Stimulated activated CD4-positive, alpha-beta T cell treated with anti-CD3 and anti-CD28 coated beads, Interleukin-12 subunit alpha, Interleukin-12 subunit beta, amount 100 ng/mL, for 48 hours (primary cell): Measurements from ENCODE around the gene NCAN.
"Not testable (repeated sequence)": the region's sequence is repeated elsewhere in the genome, so short reads cannot be mapped to it uniquely, and the experiment has no call there.

Source experiments
- DNase-seq, 3 donors: peaks; one replicate each; pipeline ENCODE4 v3.0.0-alpha.2; 2020; ENCODE audit warnings: low read depth in 2 of 3, low spot score in 1 of 3

NCAN gene

GRCh38 chr19:19192910-19193423, 18.8 kb upstream of the NCAN start:
- DNase-seq = no peak

DNA sequence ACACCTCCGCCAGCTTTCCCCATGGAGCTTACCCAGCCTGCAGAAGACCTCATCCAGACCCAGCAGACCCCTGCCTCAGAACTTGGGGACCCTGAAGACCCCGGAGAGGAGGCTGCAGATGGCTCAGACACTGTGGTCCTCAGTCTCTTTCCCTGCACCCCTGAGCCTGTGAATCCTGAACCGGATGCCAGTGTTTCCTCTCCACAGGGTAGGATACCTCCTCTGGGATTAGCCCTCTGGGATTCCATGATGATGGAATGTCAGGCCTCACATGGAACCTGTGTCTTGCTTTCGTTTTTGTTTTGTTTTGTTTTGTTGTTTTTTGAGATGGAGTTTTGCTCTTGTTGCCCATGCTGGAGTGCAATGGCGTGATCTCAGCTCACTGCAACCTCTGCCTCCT, 17.8 kb upstream of the NCAN start:
- DNase-seq = no peak

- DNase-seq = no peak
Observed at GRCh38 chr19:19201697-19202630, 9.8 kb upstream of the NCAN start.

DNA sequence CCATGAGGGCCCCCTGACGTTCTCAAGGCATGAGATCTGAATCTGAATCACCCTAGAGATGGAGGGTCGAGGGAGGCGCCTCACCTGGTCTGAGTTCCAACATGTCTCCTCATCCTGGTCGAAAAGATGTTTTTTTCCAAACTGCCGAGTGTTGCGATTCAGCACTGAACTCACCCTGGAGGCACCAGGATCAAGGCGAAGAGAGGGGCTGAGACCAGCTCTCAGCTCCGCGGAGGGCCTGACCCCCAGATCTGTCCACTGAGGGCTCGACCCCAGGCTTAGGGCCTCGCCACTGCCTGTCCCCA, 9.1 kb upstream of the NCAN start:
- DNase-seq = no peak

DNA sequence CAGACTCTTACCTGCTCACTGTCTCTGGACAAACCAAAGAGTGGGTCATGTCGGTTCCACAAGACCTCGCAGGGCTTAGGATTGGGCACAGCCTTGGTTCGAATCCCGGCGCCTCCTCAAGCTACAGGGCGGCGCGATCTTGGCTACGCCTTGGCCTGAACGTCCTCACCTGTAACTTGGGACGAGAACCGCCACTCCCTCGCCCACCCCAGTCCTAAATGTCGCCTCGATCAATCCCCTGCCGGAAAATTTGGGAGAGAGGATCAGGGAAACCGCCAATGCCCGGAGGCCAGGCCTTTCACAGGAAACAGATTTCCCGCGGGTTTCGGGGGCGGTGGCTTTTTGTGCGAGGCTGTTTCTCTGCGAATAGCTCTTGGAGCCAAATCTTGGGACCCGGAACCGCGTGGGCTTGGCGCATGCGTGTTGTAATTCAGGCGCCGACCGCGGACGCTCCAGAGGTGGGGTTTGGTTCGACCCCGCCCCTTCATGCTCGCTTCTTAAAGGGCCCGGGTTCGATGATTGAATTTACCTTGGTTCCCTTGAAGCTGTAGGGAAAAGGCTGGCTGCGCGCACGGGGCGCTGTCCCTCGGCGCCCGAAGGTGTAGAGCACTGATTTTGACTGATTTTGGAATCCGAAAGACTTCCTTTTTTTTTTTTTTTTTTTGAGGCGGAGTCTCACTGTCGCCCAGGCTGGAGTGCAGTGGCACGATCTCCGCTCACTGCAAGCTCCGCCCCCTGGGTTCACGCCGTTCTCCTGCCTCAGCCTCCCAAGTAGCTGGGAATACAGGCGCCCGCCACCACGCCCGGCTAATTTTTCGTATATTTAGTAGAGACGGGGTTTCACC, 8.5 kb upstream of the NCAN start, which contains the start of gene NR2C2AP:
Gene NR2C2AP, minus strand, starts transcription at position 403 of the 845 bp plus-strand sequence. Its CDS starts 354 bp downstream, at position 49.
- DNase-seq = peak; percentile 89 to 94 (median 94)

DNA sequence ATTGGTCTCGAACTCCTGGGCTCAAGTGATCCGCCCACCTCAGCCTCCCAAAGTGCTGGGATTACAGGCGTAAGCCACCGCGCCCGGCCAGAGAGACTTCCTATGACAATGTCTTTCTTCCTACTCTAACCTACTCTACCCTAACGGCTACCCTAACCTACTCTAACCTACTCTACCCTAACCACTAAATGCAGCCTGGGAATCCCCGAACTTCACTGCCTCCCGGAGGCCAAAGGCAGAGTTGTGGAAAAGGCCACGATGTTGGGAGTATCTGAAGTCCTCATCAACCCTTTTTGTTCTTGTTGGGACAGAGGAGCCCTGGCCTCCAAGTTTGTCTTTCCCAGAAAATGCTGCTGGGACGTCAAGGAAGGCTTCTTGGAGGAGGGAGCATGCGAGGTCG, 7.6 kb upstream of the NCAN start:
- no peak for DNase-seq

- no peak for DNase-seq
Observed at GRCh38 chr19:19205416-19206410, 6.0 kb upstream of the NCAN start.

DNA sequence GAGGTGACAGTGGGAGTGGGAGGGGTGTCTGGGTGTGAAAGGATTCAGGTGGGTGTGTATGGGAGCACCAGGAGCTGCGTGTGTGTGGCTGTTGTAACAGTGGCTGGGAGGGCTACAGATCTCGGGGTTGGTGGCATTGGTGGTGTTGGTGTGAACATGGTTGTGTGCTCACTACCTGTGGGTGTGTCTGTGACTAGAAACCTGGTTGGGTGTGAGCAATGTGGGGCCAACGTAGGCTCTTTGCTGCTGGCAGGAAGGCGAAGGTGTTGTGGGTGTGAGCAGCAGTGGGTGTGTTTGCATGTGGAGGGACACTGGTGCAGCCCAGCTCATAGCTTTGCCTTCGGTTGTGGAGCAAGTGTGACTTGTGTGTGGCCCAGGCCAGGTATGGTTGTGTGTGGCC, 4.8 kb upstream of the NCAN start:
- DNase-seq = no peak

- no peak for DNase-seq
Observed at GRCh38 chr19:19207637-19208572, 3.9 kb upstream of the NCAN start.

DNA sequence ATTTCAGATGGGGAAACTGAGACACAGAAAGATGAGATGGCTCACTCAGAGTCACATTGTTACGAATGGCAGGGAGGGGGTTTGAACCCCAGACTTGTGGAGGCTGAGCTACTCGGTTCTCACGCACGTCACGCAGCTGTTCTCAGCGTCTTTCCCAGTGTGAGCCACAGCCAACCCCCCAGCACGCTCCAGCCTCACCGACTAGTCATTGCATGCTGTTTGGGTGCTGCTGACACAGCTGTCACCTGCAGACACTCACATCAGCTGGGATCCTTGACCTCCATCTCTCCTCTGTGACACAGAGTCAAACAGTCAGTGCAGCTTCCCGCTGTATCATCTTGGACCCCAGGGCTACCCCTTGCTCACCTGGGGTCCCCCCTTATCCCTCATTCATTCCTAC, 2.4 kb upstream of the NCAN start:
- DNase-seq = no peak

DNA sequence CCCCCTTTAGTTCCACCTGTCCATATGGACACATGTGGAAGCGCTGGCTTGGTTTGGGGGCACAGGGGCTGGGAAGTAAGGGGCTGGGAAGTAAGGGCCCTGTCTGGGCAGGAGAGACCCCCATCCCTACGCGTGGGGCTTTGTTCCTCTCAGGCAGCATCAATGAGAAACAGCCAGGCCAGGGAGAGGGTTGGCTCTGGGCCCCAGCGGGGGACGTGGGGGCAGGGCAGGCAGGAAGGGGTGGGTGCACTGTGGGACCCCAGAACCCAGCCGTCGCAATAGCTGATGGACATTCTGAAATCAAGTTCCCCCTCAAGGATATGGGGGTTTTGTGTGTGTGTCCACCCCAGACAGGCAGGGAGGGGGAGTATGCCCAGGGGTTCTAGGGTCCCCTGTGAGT, 1.2 kb downstream of the NCAN start:
- no peak for DNase-seq

- DNase-seq = no peak
Observed at GRCh38 chr19:19213426-19214158, 1.8 kb downstream of the NCAN start.

DNA sequence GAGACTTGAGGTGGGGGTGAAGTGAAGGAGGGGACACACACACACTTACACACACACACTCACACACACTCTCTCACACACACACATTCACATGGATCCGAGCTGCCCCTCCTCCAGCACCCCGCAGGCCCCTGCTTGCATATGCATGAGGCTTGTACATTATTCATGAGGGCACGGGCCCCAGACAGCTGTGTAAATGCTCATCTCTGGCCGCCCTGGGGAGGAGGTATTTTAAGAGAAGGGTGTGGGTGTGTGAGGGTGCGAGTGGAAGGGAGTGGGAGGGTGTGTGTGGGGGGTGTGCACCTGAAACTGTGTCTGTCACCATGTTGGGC, 2.4 kb downstream of the NCAN start:
- no peak for DNase-seq

- peak in 1 of 3 donors; percentile 14 for DNase-seq
Observed at GRCh38 chr19:19214892-19215291, 3.1 kb downstream of the NCAN start.

- DNase-seq = no peak
Observed at GRCh38 chr19:19215792-19216191, 4.0 kb downstream of the NCAN start.

GRCh38 chr19:19217099-19217498, 5.3 kb downstream of the NCAN start:
- no peak for DNase-seq

DNA sequence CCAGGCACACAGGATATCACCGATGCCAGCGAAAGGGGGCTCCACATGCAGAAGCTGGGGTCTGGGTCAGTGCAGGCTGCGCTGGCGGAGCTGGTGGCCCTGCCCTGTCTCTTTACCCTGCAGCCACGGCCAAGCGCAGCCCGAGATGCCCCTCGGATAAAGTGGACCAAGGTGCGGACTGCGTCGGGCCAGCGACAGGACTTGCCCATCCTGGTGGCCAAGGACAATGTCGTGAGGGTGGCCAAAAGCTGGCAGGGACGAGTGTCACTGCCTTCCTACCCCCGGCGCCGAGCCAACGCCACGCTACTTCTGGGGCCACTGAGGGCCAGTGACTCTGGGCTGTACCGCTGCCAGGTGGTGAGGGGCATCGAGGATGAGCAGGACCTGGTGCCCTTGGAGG, 7.2 kb downstream of the NCAN start:
- no peak for DNase-seq

DNA sequence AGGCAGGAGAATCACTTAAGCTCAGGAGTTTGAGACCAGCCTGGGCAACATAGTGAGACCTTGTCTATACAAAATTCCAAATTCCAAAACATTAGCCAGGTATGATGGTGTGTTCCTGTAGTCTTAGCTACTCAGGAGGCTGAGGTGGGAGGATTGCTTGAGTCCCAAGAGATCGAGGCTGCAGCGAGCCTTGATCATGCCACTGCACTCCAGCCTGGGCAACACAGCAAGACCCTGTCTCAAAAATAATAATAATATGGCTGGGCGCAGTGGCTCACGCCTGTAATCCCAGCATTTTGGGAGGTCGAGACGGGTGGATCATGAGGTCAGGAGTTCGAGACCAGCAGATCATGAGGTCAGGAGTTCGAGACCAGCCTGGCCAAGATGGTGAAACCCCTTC, 9.2 kb downstream of the NCAN start:
- DNase-seq = not testable (repeated sequence)

DNA sequence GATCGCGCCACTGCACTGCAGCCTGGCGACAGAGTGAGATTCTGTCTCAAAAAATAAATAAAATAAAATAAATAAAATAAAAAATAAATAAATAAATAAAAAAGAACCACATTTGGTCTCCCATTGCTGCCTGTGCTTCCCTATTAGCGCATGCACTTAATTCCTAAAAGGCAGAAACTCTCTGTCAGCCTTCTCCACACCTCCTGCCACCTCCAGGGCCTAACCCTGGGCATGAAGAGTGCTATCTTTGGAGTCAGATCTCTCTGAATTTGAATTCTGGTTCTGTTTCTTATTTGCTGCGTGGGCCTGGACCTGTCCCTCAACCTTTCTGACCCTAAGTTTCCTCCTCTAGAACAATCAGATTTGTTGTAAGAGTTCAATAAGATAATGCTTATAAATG, 11.3 kb downstream of the NCAN start:
- DNase-seq = no peak
